ENCODE data around the gene NUMBL.
"Not testable (repeated sequence)": the region's sequence is repeated elsewhere in the genome, so short reads cannot be mapped to it uniquely, and the experiment has no call there.

The NUMBL gene

DNA sequence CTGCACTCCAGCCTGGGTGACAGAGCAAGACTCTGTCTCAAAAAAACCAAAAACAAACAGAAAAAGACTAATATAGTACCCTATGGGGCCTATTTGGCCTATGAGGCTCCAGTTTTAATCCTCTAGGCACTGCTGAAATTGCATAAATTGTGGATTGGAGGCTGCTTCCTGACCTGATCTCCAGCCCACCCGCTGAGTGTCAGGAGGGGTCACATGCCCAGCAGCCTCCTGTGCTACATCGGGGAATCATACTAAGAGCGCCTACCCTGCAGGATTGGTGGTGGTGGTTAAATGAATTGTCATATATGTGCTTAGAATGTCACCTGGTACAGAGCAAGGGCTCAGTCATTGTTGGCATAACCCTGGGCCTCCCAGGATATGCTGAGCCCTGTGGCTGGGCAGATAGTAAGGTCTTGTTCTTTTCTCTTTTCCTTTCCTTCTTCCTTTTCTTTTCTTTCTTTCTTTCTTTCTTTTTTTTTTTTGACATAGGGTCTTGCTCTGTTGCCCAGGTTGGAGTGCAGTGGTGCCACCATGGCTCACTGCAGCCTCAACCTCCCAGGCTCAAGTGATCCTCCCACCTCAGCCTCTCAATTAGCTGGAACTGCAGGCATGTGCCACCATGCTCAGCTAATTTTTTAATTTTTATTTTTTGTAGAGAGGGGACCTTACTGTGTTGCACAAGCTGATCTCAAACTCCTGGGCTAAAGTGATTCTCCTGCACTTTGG lies 58.0 kb downstream of the NUMBL start:
- DNase-seq (ENCODE audit: low read depth in 4 of 4, low spot score in 1 of 4), result no peak

GRCh38 chr19:40630571-40631160 lies 59.8 kb downstream of the NUMBL start:
- DNase-seq (ENCODE audit: low read depth in 4 of 4, low spot score in 1 of 4), result no peak

DNA sequence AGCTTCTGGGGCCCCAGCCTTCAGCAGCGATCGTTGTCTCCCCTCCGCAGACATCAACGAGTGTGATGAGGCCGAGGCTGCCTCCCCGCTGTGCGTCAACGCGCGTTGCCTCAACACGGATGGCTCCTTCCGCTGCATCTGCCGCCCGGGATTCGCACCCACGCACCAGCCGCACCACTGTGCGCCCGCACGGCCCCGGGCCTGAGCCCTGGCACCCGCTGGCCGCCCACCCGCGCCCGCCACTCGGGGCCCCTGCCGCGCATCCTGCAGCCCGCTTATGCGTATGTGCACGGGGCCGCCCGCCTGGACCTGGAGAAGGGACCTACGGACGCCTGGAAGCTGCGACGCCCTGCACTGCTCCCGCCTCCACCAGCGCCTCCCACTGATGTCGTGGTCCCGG lies 61.1 kb downstream of the NUMBL start:
- DNase-seq (ENCODE audit: low read depth in 4 of 4, low spot score in 1 of 4), result no peak

- no peak for DNase-seq (ENCODE audit: low read depth in 4 of 4, low spot score in 1 of 4)
Observed at GRCh38 chr19:40627486-40628279, 62.8 kb downstream of the NUMBL start.

DNA sequence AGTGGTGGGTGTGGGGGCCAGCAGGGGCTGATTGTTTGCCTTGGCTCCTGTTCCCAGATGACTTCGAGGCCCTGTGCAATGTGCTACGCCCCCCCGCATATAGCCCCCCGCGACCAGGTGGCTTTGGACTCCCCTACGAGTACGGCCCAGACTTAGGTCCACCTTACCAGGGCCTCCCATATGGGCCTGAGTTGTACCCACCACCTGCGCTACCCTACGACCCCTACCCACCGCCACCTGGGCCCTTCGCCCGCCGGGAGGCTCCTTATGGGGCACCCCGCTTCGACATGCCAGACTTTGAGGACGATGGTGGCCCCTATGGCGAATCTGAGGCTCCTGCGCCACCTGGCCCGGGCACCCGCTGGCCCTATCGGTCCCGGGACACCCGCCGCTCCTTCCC lies 63.5 kb downstream of the NUMBL start:
- DNase-seq (ENCODE audit: low read depth in 4 of 4, low spot score in 1 of 4), result no peak

DNA sequence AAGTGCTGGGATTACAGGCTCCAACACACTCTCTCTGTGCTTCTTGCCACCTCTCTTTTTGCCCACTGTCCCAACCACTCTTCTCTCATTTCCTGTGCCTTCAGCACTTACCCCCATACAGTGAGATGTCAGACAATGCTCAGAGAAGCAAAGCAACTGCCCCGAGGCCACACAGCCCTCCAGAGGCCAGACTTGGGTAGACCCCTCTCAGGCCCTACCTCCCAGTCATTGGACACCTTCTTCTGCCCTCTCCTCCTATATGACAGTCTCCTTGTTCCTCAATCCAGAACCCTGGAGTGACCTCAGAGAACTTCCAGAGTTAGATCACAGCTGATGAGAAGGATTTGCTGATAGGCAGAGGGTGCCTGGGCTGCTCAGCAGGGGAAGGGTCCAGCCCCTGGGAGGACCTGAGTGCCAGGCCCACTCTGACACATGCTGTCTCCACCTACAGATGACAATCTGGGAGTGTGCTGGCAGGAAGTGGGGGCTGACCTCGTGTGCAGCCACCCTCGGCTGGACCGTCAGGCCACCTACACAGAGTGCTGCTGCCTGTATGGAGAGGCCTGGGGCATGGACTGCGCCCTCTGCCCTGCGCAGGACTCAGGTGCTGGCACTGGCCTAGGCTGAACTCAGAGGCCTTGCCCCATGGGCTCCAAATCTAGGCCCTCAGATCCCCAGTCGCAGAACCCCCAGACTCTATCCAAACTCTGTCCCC lies 64.9 kb downstream of the NUMBL start:
- no peak for DNase-seq (ENCODE audit: low read depth in 4 of 4, low spot score in 1 of 4)

DNA sequence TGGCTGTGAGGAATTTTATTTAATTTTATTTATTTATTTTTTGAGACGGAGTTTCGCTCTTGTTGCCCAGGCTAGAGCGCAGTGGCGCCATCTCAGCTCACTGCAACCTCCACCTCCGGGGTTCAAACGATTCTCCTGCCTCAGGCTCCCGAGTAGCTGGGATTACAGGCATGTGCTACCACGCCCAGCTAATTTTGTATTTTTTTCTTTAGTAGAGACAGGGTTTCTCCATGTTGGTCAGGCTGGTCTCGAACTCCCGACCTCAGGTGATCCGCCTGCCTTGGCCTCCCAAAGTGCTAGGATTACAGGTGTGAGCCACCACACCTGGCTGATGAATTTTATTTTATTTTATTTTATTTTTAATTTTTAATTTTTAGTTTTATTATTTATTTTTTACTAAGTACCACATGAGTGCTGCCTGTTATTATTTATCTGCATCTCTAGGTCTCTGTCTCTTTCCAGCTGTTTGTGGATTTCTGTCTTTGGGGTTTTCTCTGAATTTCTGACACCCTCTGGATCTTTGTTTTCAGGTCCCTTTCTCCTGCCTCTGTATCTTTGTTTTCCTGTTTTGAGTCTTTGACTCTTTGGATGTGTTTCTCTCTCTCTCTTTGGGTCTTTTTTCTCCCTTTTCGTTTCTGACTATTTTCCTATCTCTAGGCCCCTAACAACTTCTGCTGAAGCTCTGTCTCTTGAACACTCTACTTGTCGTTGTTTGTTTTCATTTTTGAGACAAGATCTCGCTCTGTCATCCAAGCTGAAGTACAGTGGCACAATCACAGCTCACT lies 65.9 kb downstream of the NUMBL start:
- not testable (repeated sequence) for DNase-seq (ENCODE audit: low read depth in 4 of 4, low spot score in 1 of 4)

GRCh38 chr19:40623403-40624251 lies 66.8 kb downstream of the NUMBL start:
- no peak for DNase-seq (ENCODE audit: low read depth in 4 of 4, low spot score in 1 of 4)

DNA sequence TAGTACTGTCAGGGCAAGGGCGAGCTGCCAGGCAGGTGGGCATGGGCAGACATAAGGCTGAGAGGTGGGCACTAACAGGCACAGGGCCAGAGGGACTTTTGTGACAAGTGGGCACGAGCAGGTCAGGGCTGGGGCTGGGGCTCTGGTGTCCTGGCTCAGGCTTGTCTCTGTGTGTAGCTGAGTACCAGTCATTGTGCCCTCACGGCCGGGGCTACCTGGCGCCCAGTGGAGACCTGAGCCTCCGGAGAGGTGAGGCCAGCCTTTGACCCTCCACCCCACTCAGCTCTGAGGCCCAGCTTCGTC lies 67.7 kb downstream of the NUMBL start:
- no peak for DNase-seq (ENCODE audit: low read depth in 4 of 4, low spot score in 1 of 4)

GRCh38 chr19:40621966-40622772 lies 68.3 kb downstream of the NUMBL start:
- no peak for DNase-seq (ENCODE audit: low read depth in 4 of 4, low spot score in 1 of 4)

- DNase-seq (ENCODE audit: low read depth in 4 of 4, low spot score in 1 of 4), result no peak
Observed at GRCh38 chr19:40621283-40621682, 69.2 kb downstream of the NUMBL start.

DNA sequence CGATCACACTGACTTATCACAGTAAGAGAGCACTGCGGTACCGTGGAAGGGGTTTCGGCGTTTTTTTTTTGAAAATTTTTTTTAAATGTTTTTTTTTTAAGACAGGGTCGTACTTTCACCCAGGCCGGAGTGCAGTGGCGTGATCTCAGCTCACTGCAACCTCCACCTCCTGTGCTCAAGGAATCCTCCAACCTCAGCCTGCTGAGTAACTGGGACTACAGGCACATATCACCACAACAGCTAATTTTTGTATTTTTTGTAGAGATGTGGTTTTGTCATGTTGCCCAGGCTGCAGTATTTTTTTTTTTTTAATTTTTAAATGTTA lies 70.3 kb downstream of the NUMBL start:
- DNase-seq (ENCODE audit: low read depth in 4 of 4, low spot score in 1 of 4), result no peak

DNA sequence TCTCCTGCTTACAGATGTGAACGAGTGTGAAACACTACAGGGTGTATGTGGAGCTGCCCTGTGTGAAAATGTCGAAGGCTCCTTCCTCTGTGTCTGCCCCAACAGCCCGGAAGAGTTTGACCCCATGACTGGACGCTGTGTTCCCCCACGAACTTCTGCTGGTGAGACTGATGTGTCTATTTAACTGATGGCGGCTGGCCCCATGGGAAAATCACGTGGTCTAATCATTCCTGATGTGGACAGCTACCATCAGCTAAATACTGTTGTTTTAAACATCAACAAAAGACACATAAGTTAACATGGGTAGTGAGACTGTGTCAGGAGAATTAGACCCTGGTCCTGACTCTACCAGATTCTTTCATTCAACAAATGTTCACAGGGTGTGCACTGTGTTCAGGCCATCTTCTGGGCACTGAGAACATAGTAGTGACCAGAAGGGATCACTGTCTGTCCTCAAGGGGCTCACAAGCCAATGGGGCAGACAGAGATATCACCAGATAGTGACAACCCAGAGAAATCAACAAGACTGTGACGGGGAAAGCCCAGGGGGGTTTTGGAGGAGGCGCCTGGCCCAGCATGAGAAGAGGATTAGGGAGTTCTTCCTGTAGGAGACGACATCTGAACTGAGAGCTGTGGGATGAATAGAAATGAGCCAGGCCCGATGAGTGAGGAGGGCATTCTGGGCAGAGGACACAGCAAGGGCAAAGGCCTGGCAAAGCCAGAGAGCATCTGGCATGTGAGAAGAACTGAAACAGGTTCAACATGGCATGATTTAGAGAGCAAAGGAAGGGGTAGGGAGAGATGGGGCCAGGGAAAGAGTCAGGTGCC lies 70.9 kb downstream of the NUMBL start:
- DNase-seq (ENCODE audit: low read depth in 4 of 4, low spot score in 1 of 4), result no peak

- no peak for DNase-seq (ENCODE audit: low read depth in 4 of 4, low spot score in 1 of 4)
Observed at GRCh38 chr19:40617961-40618360, 72.5 kb downstream of the NUMBL start.

DNA sequence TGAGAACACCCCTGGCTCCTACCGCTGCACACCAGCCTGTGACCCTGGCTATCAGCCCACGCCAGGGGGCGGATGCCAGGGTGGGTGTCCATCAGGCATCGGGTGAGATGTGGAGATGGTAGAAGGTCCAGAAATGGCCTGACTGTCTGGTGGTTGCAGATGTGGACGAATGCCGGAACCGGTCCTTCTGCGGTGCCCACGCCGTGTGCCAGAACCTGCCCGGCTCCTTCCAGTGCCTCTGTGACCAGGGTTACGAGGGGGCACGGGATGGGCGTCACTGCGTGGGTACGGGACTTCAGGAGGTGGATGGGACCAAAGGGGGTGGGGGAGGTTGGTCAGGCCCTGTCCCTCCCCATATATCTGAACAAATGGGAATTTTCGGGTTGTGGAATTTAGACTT lies 73.5 kb downstream of the NUMBL start:
- no peak for DNase-seq (ENCODE audit: low read depth in 4 of 4, low spot score in 1 of 4)

- no peak for DNase-seq (ENCODE audit: low read depth in 4 of 4, low spot score in 1 of 4)
Observed at GRCh38 chr19:40616178-40616577, 74.3 kb downstream of the NUMBL start.
